Endometrial microvascular endothelial cells (primary cell): ENCODE results near the gene IKZF3. TPM values are rescaled to one million over a fixed set of nuclear protein-coding genes. Genes with fewer than 3 reads are reported as not detected.
"Not testable (repeated sequence)": the region's sequence is repeated elsewhere in the genome, so short reads cannot be mapped to it uniquely, and the experiment has no call there.

Source experiments
- in situ Hi-C: cut with HindIII; loops from 2 replicates; pipeline ENCODE4 v1.10.0; 2017; ENCODE audit warnings: low sequenced_read_pairs, low pct_unique_long_range_greater_than_20kb; ENCODE audit errors: inconsistent ontology term
- total RNA-seq: library from RNA; depleted of rRNA; stranded (reverse); fragments of >200 nt; gene quantifications from one replicate; pipeline ENCODE4 v1.2.3, GENCODE V29; 2015; ENCODE audit errors: inconsistent ontology term

IKZF3 gene
- total RNA-seq, 1 donor from 2014 or later = not detected

- in situ Hi-C loops = no loop called here
Observed at GRCh38 chr17:39750131-39751015, 113.7 kb downstream of the IKZF3 start.

DNA sequence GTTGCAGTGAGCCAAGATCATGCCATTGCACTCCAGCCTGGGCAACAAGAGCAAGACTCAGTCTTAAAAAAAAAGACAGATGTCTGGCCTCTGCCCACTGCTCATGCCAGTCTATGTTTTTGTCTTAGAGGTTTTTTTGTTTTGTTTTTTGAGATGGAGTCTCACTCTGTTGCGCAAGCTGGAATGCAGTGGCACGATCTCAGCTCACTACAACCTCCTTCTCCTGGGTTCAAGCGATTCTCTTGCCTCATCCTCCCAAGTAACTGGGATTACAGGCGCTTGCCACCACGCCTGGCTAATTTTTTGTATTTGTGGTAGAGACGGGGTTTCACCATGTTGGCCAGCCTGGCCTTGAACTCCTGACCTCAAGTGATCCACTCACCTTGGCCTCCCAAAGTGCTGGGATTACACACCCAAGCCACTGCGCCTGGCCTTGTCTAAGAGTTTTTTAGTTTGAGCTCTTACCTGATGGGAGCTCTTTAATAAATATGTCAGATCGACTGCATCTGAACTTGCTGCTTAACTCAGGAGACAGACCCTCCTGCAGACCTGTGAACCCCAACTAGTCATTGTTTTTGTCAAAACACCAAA lies 115.6 kb downstream of the IKZF3 start:
- in situ Hi-C loops = not testable (repeated sequence)

DNA sequence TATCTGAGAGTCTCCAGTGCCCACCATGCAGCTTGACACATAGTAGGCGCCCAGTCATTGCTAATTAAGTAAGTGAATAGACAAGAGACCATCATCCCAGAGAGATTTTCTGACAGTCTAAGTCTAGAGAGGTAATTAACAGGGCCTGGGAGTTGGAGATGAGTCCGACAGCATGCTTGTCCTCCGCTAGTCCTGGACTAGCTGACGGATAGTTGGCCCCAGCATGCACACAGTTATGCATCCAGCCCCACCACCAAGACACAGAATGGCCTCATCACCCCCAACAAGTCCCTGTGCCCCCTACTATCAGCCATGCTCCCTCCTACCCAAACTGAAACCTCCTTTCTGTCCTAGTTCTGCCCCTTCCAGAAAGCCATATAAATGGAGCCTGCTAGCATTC lies 116.4 kb downstream of the IKZF3 start:
- in situ Hi-C loops = no loop called here

- in situ Hi-C loops = no loop called here
Observed at GRCh38 chr17:39746145-39746461, 118.0 kb downstream of the IKZF3 start.

GRCh38 chr17:39745335-39746144 lies 118.6 kb downstream of the IKZF3 start:
- in situ Hi-C loops = no loop called here

DNA sequence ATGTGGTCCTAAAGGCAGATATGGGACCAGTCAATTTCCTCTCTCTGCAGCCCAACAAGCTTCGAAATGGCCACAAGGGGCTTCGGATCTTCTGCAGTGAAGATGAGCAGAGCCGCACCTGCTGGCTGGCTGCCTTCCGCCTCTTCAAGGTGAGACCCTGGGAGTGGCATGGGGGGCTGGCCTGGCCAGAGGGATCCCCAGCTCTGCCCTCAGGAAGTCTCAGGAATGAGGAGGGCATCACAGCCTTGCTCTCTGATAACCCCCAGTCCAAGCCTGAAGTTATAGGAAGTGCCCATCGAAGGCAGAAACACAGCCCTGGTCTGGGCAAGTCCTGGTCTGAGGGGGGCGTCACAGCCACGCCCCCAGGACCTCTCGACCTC lies 119.3 kb downstream of the IKZF3 start:
- in situ Hi-C loops = no loop called here

DNA sequence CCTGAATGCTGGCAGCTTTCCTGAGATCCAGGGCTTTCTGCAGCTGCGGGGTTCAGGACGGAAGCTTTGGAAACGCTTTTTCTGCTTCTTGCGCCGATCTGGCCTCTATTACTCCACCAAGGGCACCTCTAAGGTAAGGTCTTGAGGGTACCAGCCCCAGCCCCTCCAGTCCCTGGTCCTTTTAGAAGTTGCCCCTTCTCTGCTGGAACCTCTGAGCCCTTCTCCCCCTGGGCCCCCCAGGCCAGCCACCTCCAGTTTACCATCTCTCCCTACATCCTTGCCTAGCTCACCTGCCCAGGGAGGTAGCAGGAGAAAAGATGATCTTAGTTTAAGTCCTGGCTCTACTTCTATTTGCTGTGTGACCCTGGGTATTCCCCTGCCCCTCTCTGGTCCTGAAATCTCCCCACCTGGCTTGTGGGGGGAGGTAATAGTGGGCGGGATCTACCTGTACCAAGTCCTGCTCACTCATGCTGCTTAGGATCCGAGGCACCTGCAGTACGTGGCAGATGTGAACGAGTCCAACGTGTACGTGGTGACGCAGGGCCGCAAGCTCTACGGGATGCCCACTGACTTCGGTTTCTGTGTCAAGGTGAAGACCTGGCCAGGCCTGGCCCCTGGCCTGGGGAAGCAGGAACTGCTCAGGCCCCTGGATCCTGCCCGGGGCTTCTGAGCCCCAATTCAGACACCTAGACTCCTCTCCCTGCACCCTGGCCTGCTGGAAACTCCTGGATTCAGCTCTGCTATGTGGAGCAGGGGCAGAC lies 119.9 kb downstream of the IKZF3 start:
- in situ Hi-C loops = no loop called here

DNA sequence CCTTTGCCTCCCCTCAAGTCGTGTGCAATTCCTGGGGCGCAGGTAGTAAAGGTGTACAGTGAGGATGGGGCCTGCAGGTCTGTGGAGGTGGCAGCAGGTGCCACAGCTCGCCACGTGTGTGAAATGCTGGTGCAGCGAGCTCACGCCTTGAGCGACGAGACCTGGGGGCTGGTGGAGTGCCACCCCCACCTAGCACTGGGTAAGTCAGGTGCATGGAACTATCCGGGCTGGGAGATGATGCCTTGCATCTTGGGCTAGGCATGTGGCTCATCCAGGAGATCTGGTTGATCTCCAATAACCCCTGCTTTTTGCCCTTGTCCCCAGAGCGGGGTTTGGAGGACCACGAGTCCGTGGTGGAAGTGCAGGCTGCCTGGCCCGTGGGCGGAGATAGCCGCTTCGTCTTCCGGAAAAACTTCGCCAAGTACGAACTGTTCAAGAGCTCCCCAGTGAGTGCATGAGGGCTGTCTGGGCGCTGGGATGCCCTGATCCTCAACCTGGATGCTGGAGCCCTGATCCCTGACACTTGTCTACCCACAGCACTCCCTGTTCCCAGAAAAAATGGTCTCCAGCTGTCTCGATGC lies 121.2 kb downstream of the IKZF3 start:
- in situ Hi-C loops = no loop called here

DNA sequence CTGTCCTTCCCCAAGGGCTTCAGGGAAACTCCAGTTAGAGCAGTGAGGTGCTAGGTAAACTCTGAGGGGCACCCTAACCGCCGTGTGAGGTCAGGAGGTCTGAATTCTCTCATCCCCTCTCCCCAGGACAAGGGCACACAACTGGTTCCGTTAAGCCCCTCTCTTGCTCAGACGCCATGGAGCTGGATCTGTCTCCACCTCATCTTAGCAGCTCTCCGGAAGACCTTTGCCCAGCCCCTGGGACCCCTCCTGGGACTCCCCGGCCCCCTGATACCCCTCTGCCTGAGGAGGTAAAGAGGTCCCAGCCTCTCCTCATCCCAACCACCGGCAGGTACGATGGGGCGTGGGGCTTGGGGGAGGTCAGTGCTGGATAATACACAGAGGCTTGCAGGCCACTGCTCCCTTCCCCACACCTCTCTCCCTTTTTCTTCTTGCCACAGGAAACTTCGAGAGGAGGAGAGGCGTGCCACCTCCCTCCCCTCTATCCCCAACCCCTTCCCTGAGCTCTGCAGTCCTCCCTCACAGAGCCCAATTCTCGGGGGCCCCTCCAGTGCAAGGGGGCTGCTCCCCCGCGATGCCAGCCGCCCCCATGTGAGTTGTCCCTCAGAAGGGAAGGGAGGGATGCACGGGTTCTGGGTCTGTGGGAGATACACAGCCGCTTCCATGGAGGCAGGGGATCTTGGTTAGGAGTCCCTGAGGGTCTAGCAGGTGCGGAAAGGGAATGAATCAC lies 121.8 kb downstream of the IKZF3 start:
- in situ Hi-C loops = no loop called here

- in situ Hi-C loops = no loop called here
Observed at GRCh38 chr17:39740357-39741111, 123.6 kb downstream of the IKZF3 start.

DNA sequence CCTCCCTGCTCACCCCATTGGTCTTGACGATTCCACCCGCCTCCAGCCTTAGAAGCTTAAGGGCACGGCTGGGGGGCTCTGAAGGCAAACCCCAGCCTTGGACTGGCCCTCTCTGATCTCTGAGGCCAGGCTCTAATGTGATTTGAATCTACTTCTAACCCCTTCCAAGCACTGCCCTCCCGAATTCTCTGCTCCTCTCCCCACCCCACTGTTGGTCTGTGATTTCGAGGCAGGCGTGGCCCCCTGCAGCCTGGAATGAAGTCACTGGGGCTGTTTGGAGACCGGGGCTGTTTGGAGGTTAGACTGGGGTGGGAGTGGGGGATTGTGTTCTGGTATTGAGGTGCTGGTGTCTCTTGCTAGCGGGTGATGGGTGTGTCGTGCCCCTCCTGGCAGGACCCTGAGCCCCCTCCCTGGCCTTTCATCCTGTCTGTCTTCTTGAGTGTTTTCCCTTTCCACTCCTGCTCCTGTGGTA lies 124.2 kb downstream of the IKZF3 start:
- in situ Hi-C loops = no loop called here

DNA sequence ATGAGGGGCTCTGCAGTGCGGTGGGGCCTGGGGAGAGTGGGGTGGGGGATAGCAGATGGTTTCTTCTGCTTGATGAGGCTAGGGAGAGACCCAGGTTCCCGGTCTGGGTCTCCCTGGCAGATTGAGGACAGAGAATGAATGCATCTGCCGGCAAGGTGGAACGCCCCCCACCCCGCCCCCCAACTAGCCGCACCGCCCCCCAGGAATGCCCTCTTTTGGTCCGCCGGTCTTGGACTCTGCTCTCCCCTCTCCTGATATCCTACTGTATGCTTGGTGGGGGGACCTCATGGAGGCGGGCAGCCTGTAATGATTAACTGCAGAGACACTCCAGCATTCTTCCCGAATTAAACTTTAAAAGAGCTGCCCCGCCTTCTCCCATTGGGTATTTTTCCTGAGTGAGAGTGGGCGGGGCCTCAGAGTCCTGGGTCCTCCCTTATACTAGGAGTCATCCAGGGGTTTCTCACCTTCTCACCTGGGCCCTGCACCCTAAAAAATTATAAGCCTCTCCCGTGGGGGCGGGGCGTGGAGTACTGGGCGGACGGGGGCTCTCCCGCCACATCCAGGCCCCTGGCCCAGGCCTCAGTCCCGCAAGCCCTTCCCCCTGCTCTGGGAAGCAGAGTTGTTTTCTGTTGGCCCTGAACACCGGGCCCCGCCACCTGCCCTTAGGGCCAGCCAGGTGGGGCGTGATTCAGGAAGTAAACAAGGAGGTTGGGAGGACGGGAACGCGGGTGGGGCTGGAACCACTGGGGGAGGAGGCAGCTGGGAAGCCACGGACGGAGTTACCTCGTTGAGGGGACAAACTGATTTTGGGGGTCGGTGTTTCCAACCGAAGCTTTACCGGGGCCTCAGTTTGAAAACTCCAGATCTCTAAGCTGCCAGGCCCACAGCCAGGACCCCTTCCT lies 124.9 kb downstream of the IKZF3 start:
- in situ Hi-C loops = no loop called here

- in situ Hi-C loops = no loop called here
Observed at GRCh38 chr17:39738568-39738901, 125.6 kb downstream of the IKZF3 start.

GRCh38 chr17:39737760-39738567 lies 126.1 kb downstream of the IKZF3 start, which contains the start of gene GRB7:
TSS of gene GRB7 (plus strand) at chr17:39737938. CDS start at chr17:39742302, 4,364 bp downstream.
- in situ Hi-C loops = no loop called here

DNA sequence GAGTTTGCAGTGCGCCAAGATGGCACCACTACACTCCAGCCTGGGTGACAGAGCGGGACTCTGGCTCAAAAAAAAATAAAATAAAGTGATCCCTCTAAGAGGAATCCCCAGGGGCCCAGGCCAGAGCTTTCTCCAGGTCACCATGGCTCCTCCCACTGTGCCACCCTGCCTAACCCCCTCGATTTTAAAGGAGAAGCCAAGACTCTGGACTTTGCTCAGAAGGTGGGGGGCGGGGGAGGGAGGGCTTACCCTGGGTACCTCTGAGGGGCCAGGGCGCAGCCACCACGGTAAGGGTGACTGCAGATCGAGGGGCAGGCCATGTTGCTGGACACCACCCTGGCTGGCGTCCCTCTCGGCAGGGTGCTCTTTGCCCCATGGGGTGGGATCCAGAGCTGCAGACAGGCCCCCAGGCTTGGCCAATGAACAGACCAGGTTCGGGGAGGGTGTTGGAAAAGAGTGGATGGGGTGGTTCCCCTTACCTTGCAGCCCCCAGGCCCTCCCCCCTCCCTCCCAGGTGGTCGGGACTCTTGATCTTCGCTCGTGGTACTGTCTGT lies 126.8 kb downstream of the IKZF3 start:
- in situ Hi-C loops = no loop called here
